Measurements from ENCODE around the gene R3HCC1L.

DNA sequence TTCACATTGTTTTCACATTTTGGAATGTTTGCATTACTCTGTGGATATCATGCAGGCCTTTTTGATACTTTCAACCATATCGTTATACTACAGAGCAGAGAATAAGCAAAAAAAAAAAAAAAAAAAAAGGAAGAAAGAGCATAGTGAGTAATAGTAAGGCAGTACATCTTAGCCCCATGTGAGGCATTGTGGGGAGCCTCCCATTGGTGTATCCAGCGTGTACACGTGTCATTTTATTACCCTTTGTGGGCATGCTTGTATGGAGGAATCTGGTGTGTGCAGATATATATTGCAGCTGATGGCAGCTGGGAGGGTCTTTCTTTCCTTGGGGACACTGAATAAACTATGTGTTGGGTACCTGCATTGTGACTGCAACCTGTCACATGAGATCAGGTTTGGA lies 19.6 kb downstream of the R3HCC1L start:
- TF ChIP-seq POLR2A (IDR thresholded peaks at IDR 0.05) (no peak), CTCF (IDR thresholded peaks at IDR 0.05) (no peak)

All from body of pancreas (tissue), 4 donors.